Endothelial cell (in vitro differentiated cells): ENCODE data around the gene MICAL3. TPM values are rescaled to one million over a fixed set of nuclear protein-coding genes. Genes with fewer than 3 reads are reported as not detected.
"Not testable (repeated sequence)": the region's sequence is repeated elsewhere in the genome, so short reads cannot be mapped to it uniquely, and the experiment has no call there.

Experiments used
- DNase-seq: peaks from one replicate; pipeline ENCODE4 v3.0.0; 2021; ENCODE audit warnings: low spot score
- H3K27ac Mint-ChIP-seq: one replicate; pipeline ENCODE4 v1.8.0; 2021; ENCODE audit warnings: mixed read lengths, inconsistent platforms; ENCODE audit not compliant: unreplicated experiment
- H3K27me3 Mint-ChIP-seq: one replicate; pipeline ENCODE4 v1.8.0; 2021; ENCODE audit warnings: mild to moderate bottlenecking, moderate library complexity, mixed read lengths, inconsistent platforms; ENCODE audit not compliant: unreplicated experiment
- H3K36me3 Mint-ChIP-seq: one replicate; pipeline ENCODE4 v1.8.0; 2021; ENCODE audit warnings: mild to moderate bottlenecking, low read depth, mixed read lengths, inconsistent platforms; ENCODE audit not compliant: unreplicated experiment
- H3K4me1 Mint-ChIP-seq: one replicate; pipeline ENCODE4 v1.8.0; 2021; ENCODE audit warnings: mild to moderate bottlenecking, mixed read lengths, inconsistent platforms; ENCODE audit not compliant: unreplicated experiment
- H3K4me3 Mint-ChIP-seq: one replicate; pipeline ENCODE4 v1.8.0; 2021; ENCODE audit warnings: mild to moderate bottlenecking, mixed read lengths, inconsistent platforms; ENCODE audit not compliant: unreplicated experiment
- H3K9me3 Mint-ChIP-seq: one replicate; pipeline ENCODE4 v1.8.0; 2021; ENCODE audit warnings: mixed read lengths, inconsistent platforms; ENCODE audit not compliant: unreplicated experiment
- total RNA-seq: library from RNA; stranded (reverse); fragmentation: NEBNext Ultra II Directional; extraction: Animal tissue kit (Norgen Biotek cat#: 25700); gene quantifications from one replicate; pipeline ENCODE4 v1.2.1, GENCODE V29; 2021; ENCODE audit not compliant: unreplicated experiment
- TF ChIP-seq, protein P1 (sequence below): fragments of 200-600 bp; sonication (generic); IDR thresholded peaks from one replicate; pipeline ENCODE4 v1.5.0; 2021; ENCODE audit warnings: antibody characterized with exemption; ENCODE audit not compliant: unreplicated experiment

Gene MICAL3
- total RNA-seq, 1 donor from 2014 or later = 54.3 TPM

DNA sequence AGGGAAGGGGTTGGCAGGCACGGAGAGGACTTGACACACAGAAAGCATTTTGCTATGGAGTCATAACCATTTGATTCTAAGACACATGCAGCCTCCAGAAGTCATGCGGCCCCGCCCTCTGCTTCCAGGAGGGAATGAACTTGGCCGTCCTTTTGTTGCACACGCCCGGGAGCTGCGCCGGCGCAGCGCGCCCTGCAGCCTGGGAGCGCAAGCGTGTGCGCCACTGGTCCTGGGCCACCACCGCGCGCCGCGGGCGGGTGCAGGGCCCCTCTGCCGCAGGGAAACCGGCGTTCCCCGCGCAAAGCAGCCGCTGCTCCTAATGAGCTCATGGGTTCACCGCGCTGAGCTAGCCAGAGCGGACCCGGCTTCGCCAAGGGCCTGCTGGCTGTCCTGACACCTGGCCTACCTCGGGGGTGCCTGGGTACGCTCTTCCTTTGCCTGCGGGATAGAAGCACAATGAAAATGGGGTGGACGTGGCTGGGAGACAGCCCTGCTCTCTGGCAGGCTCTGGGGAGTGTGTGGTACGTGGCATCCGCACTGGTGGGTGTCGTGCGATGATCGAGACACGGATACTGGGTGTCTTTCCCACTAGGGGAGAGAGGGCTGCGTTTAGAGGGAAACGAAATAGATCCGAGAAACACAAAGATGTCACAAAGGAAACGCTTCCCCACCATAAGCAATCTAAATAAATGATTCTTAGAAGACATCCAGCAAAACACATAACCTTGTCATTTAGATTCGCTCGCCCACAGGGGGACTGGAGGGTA is 669 bp downstream of the MICAL3 start:
- Mint-ChIP-seq H3K9me3 (no peaks in the 10 kb centered on the region), H3K4me3 (peak overlapping the region; percentile 89), H3K27me3 (peaks cover 14% of the 10 kb centered on the region), H3K4me1 (peaks cover 6% of the 10 kb centered on the region), H3K36me3 (no peaks in the 10 kb centered on the region), H3K27ac (no peak overlapping the region)
- TF ChIP-seq, protein P1, sequence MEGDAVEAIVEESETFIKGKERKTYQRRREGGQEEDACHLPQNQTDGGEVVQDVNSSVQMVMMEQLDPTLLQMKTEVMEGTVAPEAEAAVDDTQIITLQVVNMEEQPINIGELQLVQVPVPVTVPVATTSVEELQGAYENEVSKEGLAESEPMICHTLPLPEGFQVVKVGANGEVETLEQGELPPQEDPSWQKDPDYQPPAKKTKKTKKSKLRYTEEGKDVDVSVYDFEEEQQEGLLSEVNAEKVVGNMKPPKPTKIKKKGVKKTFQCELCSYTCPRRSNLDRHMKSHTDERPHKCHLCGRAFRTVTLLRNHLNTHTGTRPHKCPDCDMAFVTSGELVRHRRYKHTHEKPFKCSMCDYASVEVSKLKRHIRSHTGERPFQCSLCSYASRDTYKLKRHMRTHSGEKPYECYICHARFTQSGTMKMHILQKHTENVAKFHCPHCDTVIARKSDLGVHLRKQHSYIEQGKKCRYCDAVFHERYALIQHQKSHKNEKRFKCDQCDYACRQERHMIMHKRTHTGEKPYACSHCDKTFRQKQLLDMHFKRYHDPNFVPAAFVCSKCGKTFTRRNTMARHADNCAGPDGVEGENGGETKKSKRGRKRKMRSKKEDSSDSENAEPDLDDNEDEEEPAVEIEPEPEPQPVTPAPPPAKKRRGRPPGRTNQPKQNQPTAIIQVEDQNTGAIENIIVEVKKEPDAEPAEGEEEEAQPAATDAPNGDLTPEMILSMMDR = no peak
- peak; percentile 48 for DNase-seq

DNA sequence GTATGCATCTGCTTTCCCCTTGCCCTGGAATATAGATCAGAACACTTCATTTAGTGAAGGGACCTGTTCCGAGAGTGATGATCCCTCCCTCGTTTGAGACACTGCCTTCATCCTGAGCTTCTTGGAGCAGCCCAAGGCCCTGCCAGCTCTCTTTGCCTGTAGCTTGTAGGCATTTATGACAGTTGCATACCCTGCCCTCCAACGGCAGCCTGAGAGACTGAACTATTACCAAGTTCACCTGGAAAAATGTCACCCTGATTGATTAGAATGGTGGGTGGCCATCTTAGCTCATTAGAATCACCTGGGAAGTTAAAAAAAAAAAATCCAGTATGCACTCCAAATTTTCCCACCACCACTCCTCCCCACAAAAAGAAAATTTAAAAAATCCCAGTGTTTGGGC is 1.5 kb downstream of the MICAL3 start:
- no peak for DNase-seq
- TF ChIP-seq, protein P1 = no peak
- H3K4me3 Mint-ChIP-seq = peak overlapping the region; percentile 73
- peak overlapping the region; percentile 36 for H3K27ac Mint-ChIP-seq
- no peaks in the 10 kb centered on the region for H3K36me3 Mint-ChIP-seq
- H3K9me3 Mint-ChIP-seq = no peaks in the 10 kb centered on the region
- peaks cover 6% of the 10 kb centered on the region for H3K4me1 Mint-ChIP-seq
- H3K27me3 Mint-ChIP-seq = peaks cover 14% of the 10 kb centered on the region

- peaks cover 14% of the 10 kb centered on the region for H3K27me3 Mint-ChIP-seq
Observed at GRCh38 chr22:18021431-18021830, 2.9 kb downstream of the MICAL3 start.

DNA sequence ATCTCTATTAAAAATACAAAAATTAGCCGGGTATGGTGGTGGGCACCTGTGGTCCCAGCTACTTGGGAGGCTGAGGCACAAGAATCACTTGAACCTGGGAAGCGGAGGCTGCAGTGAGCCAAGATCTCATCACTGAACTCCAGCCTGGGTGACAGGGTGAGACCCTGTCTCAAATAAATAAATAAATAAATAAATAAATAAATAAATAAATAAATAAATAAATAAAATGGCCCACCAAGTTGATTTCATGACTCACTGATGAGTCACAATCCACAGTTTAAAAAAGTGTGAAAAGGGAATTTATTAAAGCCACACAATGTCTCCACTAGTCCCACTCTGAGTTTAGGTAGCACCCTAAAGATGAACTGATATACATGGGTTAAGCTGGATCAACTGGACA is 3.6 kb downstream of the MICAL3 start:
- H3K36me3 Mint-ChIP-seq, DNase-seq, H3K4me3 Mint-ChIP-seq, H3K4me1 Mint-ChIP-seq, H3K9me3 Mint-ChIP-seq, H3K27ac Mint-ChIP-seq: not testable (repeated sequence)
- H3K27me3 Mint-ChIP-seq = peaks cover 14% of the 10 kb centered on the region

More at GRCh38 chr22:18021431-18021830, 2.9 kb downstream of the MICAL3 start:
- TF ChIP-seq, protein P1 = no peak
- Mint-ChIP-seq H3K9me3 (no peaks in the 10 kb centered on the region), H3K4me1 (peaks cover 6% of the 10 kb centered on the region), H3K4me3 (no peak overlapping the region), H3K36me3 (no peaks in the 10 kb centered on the region), H3K27ac (no peak overlapping the region)
- DNase-seq = no peak

DNA sequence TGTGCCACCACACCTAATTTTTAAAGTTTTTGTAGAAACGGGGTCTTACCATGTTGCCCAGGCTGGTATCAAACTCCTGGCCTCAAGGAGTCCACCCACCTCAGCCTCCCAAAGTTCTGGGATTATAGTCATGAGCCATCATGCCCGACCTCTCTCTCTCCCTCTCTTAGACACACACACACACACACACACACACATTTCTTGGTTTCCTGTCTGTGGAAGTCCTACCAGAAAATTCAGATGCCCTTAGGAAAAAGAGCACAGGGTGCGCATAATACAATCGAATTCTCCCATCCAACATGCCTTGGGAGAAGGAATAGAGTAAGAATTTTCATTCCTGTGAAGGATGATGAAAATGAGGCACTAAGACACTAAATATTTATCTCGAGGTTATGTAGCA is 10.4 kb downstream of the MICAL3 start:
- Mint-ChIP-seq H3K27me3 (peaks cover 5% of the 10 kb centered on the region), H3K4me3 (no peak overlapping the region), H3K27ac (no peak overlapping the region), H3K36me3 (no peaks in the 10 kb centered on the region), H3K9me3 (no peaks in the 10 kb centered on the region), H3K4me1 (no peaks in the 10 kb centered on the region)
- DNase-seq = no peak
- TF ChIP-seq, protein P1 = no peak
